BE2C (cell line): ENCODE measurements around the gene LIX1.

Source experiments
- DNase-seq: peaks from one replicate; pipeline ENCODE4 v3.0.0-alpha.2; 2020
- H3K27me3 ChIP-seq: fragments of 250-450 bp; sonication (Bioruptor Pico); 2 replicates; pipeline ENCODE4 v1.5.1; 2020; ENCODE audit warnings: mild to moderate bottlenecking
- H3K36me3 ChIP-seq: fragments of 250-450 bp; sonication (Bioruptor Pico); 2 replicates; pipeline ENCODE4 v1.5.1; 2020; ENCODE audit warnings: mild to moderate bottlenecking
- H3K4me1 ChIP-seq: fragments of 250-450 bp; sonication (Bioruptor Pico); 2 replicates; pipeline ENCODE4 v1.5.1; 2020
- H3K4me3 ChIP-seq: 2 replicates; pipeline ENCODE4 v1.5.1; 2011; ENCODE audit warnings: low read depth, low read length
- H3K9me3 ChIP-seq: fragments of 250-450 bp; sonication (Bioruptor Pico); 2 replicates; pipeline ENCODE4 v1.5.1; 2020
- CTCF ChIP-seq: IDR thresholded peaks from 2 replicates; pipeline ENCODE4 v1.5.1; 2012; ENCODE audit warnings: mild to moderate bottlenecking, low read depth, low read length

LIX1 gene

GRCh38 chr5:97078958-97079743 is 63.3 kb downstream of the LIX1 start:
- no peaks in the 10 kb centered on the region for H3K36me3 ChIP-seq
- no peak for DNase-seq
- no peaks in the 10 kb centered on the region for H3K4me1 ChIP-seq
- no peak overlapping the region for H3K4me3 ChIP-seq
- no peak for TF ChIP-seq CTCF
- H3K27me3 ChIP-seq = no peaks in the 10 kb centered on the region
- H3K9me3 ChIP-seq = no peaks in the 10 kb centered on the region

- DNase-seq = no peak
- no peaks in the 10 kb centered on the region for H3K27me3 ChIP-seq
- H3K9me3 ChIP-seq = no peaks in the 10 kb centered on the region
- no peaks in the 10 kb centered on the region for H3K4me1 ChIP-seq
- H3K4me3 ChIP-seq = no peak overlapping the region
- TF ChIP-seq CTCF = no peak
- H3K36me3 ChIP-seq = no peaks in the 10 kb centered on the region
Observed at GRCh38 chr5:97077246-97077645, 65.2 kb downstream of the LIX1 start.

GRCh38 chr5:97076098-97076497 is 66.3 kb downstream of the LIX1 start:
- Histone ChIP-seq H3K27me3 (no peaks in the 10 kb centered on the region), H3K36me3 (no peaks in the 10 kb centered on the region), H3K9me3 (no peaks in the 10 kb centered on the region), H3K4me1 (no peaks in the 10 kb centered on the region), H3K4me3 (no peak overlapping the region)
- no peak for DNase-seq
- TF ChIP-seq CTCF = no peak

DNA sequence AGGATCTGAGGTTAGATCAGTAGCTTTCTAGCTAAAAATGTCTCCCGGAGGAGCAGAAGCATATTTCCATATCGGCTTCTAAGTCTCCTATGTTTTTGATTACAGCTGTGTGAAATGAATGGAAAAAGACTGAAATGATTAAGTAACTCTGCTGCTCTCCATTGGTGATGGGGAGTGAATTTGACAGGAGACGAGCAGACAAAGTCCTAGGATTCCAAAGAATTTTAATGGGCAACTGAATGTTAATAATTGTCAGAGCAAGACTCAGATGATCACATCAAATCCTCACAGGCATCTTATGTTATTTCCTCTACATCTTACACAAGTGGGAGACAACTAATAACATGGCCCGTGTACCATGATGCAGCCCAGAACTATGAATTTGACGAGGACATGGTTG is 66.8 kb downstream of the LIX1 start:
- no peak overlapping the region for H3K4me3 ChIP-seq
- DNase-seq = no peak
- H3K9me3 ChIP-seq = no peaks in the 10 kb centered on the region
- no peak for TF ChIP-seq CTCF
- no peaks in the 10 kb centered on the region for H3K27me3 ChIP-seq
- H3K36me3 ChIP-seq = no peaks in the 10 kb centered on the region
- no peaks in the 10 kb centered on the region for H3K4me1 ChIP-seq

DNA sequence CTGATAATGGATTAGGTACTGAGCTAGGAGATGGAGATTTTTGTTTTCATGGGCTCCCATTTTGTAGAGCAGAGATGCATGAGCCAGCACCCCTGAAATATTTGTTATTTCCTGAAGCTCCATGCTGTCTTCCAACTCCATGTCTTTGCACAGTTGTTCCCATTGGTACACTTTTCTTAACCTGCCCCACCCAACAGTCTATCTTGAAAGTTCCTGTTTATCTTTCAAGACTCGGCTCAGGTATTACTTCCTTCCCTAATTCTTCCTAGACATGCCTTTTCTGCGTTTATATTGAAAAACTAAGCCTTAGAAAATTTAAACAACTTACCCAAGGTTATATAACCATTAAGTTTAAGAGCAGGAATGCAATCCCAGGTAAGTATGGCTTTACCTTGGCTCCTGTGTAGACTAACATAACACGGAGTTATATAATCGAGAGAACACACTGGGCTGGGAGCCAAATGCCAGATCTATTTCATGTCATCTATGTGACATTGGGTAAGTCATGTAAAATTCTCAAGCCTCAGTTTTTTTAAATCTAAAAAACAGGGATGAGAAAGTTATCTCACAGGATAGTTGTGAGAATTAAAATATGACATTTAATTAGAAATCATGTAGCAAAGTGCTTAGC is 67.4 kb downstream of the LIX1 start:
- Histone ChIP-seq H3K4me3 (no peak overlapping the region), H3K36me3 (no peaks in the 10 kb centered on the region), H3K9me3 (no peaks in the 10 kb centered on the region), H3K27me3 (no peaks in the 10 kb centered on the region), H3K4me1 (no peaks in the 10 kb centered on the region)
- no peak for DNase-seq
- TF ChIP-seq CTCF = no peak

DNA sequence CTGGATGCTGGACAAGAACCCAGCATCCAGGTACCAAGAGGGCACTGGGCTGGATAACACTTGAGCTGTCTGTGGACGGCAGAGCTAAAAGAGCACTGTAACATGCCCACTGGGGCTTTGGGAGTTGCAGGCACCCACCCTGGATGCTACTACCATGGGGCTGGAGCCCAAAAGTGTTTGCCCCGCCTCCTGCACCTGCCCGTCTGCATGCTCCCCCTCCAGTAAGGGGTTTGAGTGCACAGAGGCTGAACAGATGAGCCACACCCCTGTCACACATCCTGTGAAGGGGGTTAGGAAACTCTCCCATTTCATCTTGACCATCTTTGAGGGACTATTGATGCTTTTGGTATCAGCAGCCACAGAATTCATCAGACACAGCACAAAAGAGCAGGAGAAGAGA is 69.0 kb downstream of the LIX1 start:
- H3K27me3 ChIP-seq = no peaks in the 10 kb centered on the region

More for the DNA sequence above, 69.0 kb downstream of the LIX1 start:
- Histone ChIP-seq H3K36me3 (no peaks in the 10 kb centered on the region), H3K4me3 (no peak overlapping the region), H3K9me3 (no peaks in the 10 kb centered on the region), H3K4me1 (no peaks in the 10 kb centered on the region)
- no peak for DNase-seq
- TF ChIP-seq CTCF = no peak
